Measurements from ENCODE around the gene ZC3H7B.

DNA sequence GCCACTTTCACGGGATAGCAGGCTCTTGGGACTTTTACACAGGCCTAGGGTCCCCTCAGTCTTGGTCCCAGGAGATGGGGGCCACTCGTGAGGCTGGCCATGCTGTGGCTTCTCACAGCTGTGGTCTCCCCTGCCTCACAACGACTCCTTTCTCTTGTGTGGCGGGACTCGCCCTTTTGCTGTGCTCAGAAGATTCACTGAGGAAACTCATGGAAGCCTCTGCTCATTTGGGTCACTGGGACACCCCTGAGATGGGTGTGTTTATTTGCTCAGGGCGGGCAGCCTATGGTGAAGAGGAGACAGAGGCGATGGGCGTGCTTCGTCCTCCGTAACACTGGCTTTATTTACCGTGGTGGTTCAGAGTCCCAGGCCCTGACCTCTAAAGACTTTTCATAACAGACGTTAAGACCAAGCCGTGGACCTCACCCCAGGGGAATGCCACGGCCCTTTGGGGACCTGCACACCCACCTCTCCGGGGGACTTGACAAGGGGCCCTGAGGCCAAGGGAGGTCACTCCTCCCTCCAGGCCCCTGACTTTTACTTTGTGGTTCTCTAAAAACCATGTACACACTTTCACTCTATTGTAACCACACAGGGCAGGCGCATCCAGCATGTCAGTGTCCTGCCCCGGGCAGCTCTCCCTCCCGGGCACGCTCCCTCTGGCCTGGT, 96.0 kb downstream of the ZC3H7B start:
- TF ChIP-seq POLR2AphosphoS5 (IDR thresholded peaks at IDR 0.05): no peak
- TF ChIP-seq, protein P1, sequence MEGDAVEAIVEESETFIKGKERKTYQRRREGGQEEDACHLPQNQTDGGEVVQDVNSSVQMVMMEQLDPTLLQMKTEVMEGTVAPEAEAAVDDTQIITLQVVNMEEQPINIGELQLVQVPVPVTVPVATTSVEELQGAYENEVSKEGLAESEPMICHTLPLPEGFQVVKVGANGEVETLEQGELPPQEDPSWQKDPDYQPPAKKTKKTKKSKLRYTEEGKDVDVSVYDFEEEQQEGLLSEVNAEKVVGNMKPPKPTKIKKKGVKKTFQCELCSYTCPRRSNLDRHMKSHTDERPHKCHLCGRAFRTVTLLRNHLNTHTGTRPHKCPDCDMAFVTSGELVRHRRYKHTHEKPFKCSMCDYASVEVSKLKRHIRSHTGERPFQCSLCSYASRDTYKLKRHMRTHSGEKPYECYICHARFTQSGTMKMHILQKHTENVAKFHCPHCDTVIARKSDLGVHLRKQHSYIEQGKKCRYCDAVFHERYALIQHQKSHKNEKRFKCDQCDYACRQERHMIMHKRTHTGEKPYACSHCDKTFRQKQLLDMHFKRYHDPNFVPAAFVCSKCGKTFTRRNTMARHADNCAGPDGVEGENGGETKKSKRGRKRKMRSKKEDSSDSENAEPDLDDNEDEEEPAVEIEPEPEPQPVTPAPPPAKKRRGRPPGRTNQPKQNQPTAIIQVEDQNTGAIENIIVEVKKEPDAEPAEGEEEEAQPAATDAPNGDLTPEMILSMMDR (IDR thresholded peaks at IDR 0.05): no peak
- TF ChIP-seq POLR2A (IDR thresholded peaks at IDR 0.05): no peak
